ENCODE data around the gene ZG16. TPM values are rescaled to one million over a fixed set of nuclear protein-coding genes. Genes with fewer than 3 reads are reported as not detected.
"Not testable (repeated sequence)": the region's sequence is repeated elsewhere in the genome, so short reads cannot be mapped to it uniquely, and the experiment has no call there.

Gene ZG16
- total RNA-seq, 5 donors from 2014 or later (not counting 1 experiment from before 2014, with no cell fraction given): 0.09 to 0.15 TPM; not detected in 3

DNA sequence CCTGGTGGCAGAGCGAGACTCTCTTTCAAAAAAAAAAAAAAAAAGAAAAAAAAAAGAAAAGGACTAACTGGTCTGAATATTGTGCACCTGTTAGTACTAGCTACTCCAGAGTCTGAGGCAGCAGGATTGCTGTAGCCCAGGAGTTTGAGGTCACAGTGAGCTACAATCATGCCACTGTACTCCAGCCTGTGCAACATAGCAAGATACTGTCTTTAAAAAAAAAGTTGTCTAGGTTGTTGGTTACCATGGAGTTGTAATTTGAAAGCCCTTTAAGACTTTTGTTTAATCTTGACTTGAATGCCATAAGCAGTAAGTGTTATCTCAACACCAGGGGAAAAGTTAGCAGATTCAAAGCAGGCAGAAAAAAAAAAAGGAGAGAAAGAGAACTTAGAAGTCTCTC, 21.4 kb upstream of the ZG16 start:
- Mint-ChIP-seq H3K27ac (peak overlapping the region; percentile 65 to 82), H3K27me3 (no peaks in the 10 kb centered on the region), H3K36me3 (no peaks in the 10 kb centered on the region), H3K9me3 (no peaks in the 10 kb centered on the region), H3K4me3 (peak overlapping the region in 2 of 3 donors; percentile 2 to 30), H3K4me1 (peaks cover 35 to 45% (median 41%) of the 10 kb centered on the region in 3 donors)
- ATAC-seq (replicated peaks in 1 of 4): peak in 3 of 4 experiments; percentile 24 to 91 (median 64)
- Histone ChIP-seq H3K27me3 (replicated peaks in 1 of 2; ENCODE audit: control insufficient read depth in 2 of 2, extremely low read depth in 1 of 2, insufficient read depth in 2 of 2, low read length in 1 of 2) (no peaks in the 10 kb centered on the region), H3K9me3 (no peaks in the 10 kb centered on the region), H3K27ac (ENCODE audit: low read length) (no peak overlapping the region), H3K4me3 (ENCODE audit: control insufficient read depth in 1 of 2, extremely low read depth in 1 of 2, low read length in 1 of 2) (no peak overlapping the region), H3K36me3 (ENCODE audit: control insufficient read depth in 2 of 2, extremely low read depth in 1 of 2, insufficient read depth in 1 of 2, low read length in 1 of 2) (no peaks in the 10 kb centered on the region), H3K4me1 (ENCODE audit: control insufficient read depth in 1 of 2, extremely low read depth in 1 of 2, insufficient read depth in 2 of 2, low read length in 2 of 2) (peaks cover 23 to 47% of the 10 kb centered on the region in 2 experiments)
- POLR2A ChIA-PET: interaction anchor here in 1 of 2 donors (0.6 kb wide), 1 partner anchor 93 kb away, joined by 4 read pairs; no protein-coding TSS in a partner anchor
- WGBS (ENCODE audit: insufficient coverage): no CpG with 5 or more reads among the region's 1 CpG
- CTCF ChIA-PET: interaction anchor here (0.6 to 1.6 kb wide), 4 partner anchors 18 to 76 kb away, joined by 3 to 9 read pairs (median 6); no protein-coding TSS in a partner anchor
- peak in 8 of 35 experiments; percentile 11 to 55 (median 28) for DNase-seq

DNA sequence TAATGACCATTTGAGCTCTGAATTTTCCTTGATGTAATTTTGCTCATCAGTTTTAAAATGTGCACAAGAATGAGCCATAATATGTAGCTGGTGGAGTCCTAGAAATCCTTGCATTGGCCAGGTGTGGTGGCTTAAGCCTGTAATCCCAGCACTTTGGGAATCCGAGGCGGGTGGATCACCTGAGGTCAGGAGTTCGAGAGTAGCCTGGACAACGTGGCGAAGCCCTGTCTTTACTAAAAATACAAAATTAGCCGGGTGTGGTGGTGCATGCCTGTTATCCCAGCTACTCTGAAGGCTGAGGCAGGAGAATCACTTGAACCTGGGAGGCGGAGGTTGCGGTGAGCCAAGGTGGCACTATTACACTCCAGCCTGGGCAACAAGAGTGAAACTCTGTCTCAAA, 21.0 kb upstream of the ZG16 start:
- not testable (repeated sequence) for H3K27me3 ChIP-seq (replicated peaks in 1 of 2; ENCODE audit: control insufficient read depth in 2 of 2, extremely low read depth in 1 of 2, insufficient read depth in 2 of 2, low read length in 1 of 2); H3K36me3 Mint-ChIP-seq; H3K9me3 ChIP-seq; DNase-seq; H3K36me3 ChIP-seq (ENCODE audit: control insufficient read depth in 2 of 2, extremely low read depth in 1 of 2, insufficient read depth in 1 of 2, low read length in 1 of 2); H3K4me3 ChIP-seq (ENCODE audit: control insufficient read depth in 1 of 2, extremely low read depth in 1 of 2, low read length in 1 of 2); H3K27me3 Mint-ChIP-seq; H3K9me3 Mint-ChIP-seq; ATAC-seq (replicated peaks in 1 of 4); H3K27ac ChIP-seq (ENCODE audit: low read length)
- 97% methylated on average over 8 of the region's 8 CpGs for WGBS (ENCODE audit: insufficient coverage)
- peaks cover 23 to 47% of the 10 kb centered on the region in 2 experiments for H3K4me1 ChIP-seq (ENCODE audit: control insufficient read depth in 1 of 2, extremely low read depth in 1 of 2, insufficient read depth in 2 of 2, low read length in 2 of 2)
- peak overlapping the region in 1 of 3 donors; percentile 30 for H3K4me3 Mint-ChIP-seq
- ChIA-PET CTCF (interaction anchor here (0.6 to 1.6 kb wide), 4 partner anchors 18 to 76 kb away, joined by 3 to 9 read pairs (median 6); no protein-coding TSS in a partner anchor), POLR2A (interaction anchor here in 1 of 2 donors (0.6 kb wide), 1 partner anchor 92 kb away, joined by 4 read pairs; no protein-coding TSS in a partner anchor)
- peak overlapping the region; percentile 65 to 82 for H3K27ac Mint-ChIP-seq
- peaks cover 35 to 44% (median 41%) of the 10 kb centered on the region in 3 donors for H3K4me1 Mint-ChIP-seq

DNA sequence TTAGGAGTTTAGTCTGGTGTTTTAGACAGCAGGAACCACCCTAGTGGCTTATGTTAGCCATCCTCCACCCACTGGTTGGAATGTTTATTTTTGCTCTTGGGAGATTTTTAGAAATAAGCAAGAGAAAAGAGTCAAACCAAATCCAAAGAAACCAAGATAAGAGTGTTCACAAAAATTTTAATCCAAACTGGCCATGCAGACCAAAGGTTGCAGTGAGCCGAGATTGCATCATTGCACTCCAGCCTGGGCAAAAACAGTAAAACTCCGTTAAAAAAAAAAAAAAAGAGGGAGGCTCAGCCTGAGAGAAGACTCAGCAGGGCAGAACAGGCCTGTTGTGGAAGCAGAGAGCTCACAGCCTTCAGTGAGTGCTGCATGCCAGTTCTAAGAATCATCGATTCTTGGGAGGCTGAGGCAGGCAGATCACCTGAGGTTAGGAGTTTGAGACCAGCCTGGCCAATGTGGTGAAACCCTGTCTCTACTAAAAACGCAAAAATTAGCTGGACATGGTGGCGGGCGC, 20.0 kb upstream of the ZG16 start:
- H3K4me1 Mint-ChIP-seq: peaks cover 35 to 45% (median 42%) of the 10 kb centered on the region in 3 donors
- 92% methylated on average over 6 of the region's 6 CpGs for WGBS (ENCODE audit: insufficient coverage)

DNA sequence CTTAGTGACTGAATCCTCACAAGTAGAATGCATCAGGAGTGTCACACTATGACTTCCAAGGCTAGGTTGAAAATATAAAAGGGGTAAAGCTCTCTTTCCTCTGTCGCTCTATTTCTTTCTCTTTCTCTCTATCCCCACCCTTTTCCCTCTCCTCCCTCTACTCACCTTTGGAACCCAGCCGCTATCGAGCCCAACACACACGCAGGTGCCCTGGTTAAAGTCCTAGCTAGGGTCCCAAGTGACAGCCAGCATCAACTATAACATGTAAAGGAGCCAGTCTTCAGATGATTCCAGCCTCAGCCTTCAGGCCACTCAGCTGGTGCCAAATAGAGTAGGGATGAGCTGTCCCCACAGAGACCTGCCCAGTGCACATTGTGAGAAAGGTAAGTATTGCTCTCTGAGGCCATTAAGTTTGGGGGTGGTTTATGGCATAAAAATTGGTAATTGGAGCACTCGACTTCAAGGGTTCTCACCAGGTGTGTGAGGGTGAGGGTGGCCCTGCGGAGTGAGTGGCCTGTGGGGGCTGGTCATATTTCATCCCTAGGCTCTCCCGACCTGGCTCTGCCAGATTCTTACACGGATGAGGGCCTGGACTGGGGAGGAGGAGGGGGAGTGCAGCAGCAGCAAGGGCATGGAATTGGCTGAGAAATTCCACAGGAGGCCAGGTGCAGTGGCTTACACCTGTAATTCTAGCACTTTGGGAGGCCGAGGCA, 17.3 kb upstream of the ZG16 start:
- Mint-ChIP-seq H3K4me1 (peaks cover 27 to 45% (median 41%) of the 10 kb centered on the region in 3 donors), H3K9me3 (no peaks in the 10 kb centered on the region), H3K36me3 (no peaks in the 10 kb centered on the region), H3K4me3 (no peak overlapping the region), H3K27me3 (no peaks in the 10 kb centered on the region), H3K27ac (no peak overlapping the region)
- ChIA-PET CTCF (interaction anchor here in 1 of 2 donors (0.6 kb wide), 1 partner anchor 18 kb away, joined by 4 read pairs; no protein-coding TSS in a partner anchor), POLR2A (interaction anchor here (0.5 to 1.2 kb wide), 5 partner anchors 13 to 24 kb away, joined by 3 to 5 read pairs (median 3); partner anchors contain the start of gene ZG16 (in 1 of the 2))
- no peak for DNase-seq
- Histone ChIP-seq H3K4me3 (ENCODE audit: control insufficient read depth in 1 of 2, extremely low read depth in 1 of 2, low read length in 1 of 2) (no peak overlapping the region), H3K4me1 (ENCODE audit: control insufficient read depth in 1 of 2, extremely low read depth in 1 of 2, insufficient read depth in 2 of 2, low read length in 2 of 2) (peaks cover 16 to 32% of the 10 kb centered on the region in 2 experiments), H3K36me3 (ENCODE audit: control insufficient read depth in 2 of 2, extremely low read depth in 1 of 2, insufficient read depth in 1 of 2, low read length in 1 of 2) (no peaks in the 10 kb centered on the region), H3K27ac (ENCODE audit: low read length) (no peak overlapping the region), H3K9me3 (no peaks in the 10 kb centered on the region), H3K27me3 (replicated peaks in 1 of 2; ENCODE audit: control insufficient read depth in 2 of 2, extremely low read depth in 1 of 2, insufficient read depth in 2 of 2, low read length in 1 of 2) (no peaks in the 10 kb centered on the region)
- WGBS (ENCODE audit: insufficient coverage): 89% methylated on average over 4 of the region's 9 CpGs
- ATAC-seq (replicated peaks in 1 of 4): no peak

More for the DNA sequence above, 20.0 kb upstream of the ZG16 start:
- Mint-ChIP-seq H3K4me3 (peak overlapping the region in 1 of 3 donors; percentile 30), H3K9me3 (no peaks in the 10 kb centered on the region), H3K36me3 (no peaks in the 10 kb centered on the region), H3K27me3 (no peaks in the 10 kb centered on the region), H3K27ac (peak overlapping the region; percentile 25 to 61)
- Histone ChIP-seq H3K36me3 (ENCODE audit: control insufficient read depth in 2 of 2, extremely low read depth in 1 of 2, insufficient read depth in 1 of 2, low read length in 1 of 2) (no peaks in the 10 kb centered on the region), H3K4me3 (ENCODE audit: control insufficient read depth in 1 of 2, extremely low read depth in 1 of 2, low read length in 1 of 2) (no peak overlapping the region), H3K9me3 (no peaks in the 10 kb centered on the region), H3K27ac (ENCODE audit: low read length) (no peak overlapping the region), H3K4me1 (ENCODE audit: control insufficient read depth in 1 of 2, extremely low read depth in 1 of 2, insufficient read depth in 2 of 2, low read length in 2 of 2) (peaks cover 23 to 47% of the 10 kb centered on the region in 2 experiments), H3K27me3 (replicated peaks in 1 of 2; ENCODE audit: control insufficient read depth in 2 of 2, extremely low read depth in 1 of 2, insufficient read depth in 2 of 2, low read length in 1 of 2) (no peaks in the 10 kb centered on the region)
- ATAC-seq (replicated peaks in 1 of 4): no peak
- ChIA-PET POLR2A (interaction anchor here in 1 of 2 donors (0.5 to 0.7 kb wide), 2 partner anchors 35 to 69 kb away, joined by 5 read pairs; no protein-coding TSS in a partner anchor), CTCF (interaction anchor here in 1 of 2 donors (1.6 kb wide), 1 partner anchor 27 kb away, joined by 9 read pairs; no protein-coding TSS in a partner anchor)
- no peak for DNase-seq

DNA sequence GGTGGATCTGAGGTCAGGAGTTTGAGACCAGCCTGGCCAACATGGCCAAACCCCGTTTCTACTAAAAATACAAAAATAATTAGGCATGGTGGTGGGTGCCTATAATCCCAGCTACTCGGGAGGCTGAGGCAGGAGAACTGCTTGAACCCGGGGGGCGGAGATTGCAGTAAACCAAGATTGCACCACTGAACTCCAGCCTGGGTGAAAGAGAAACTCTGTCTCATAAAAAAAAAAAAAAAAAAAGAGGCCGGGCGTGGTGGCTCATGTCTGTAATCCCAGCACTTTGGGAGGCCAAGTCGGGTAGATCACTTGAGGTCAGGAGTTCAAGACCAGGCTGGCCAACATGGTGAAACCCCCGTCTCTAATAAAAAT, 16.8 kb upstream of the ZG16 start:
- H3K27me3 Mint-ChIP-seq; H3K36me3 ChIP-seq (ENCODE audit: control insufficient read depth in 2 of 2, extremely low read depth in 1 of 2, insufficient read depth in 1 of 2, low read length in 1 of 2); H3K27ac ChIP-seq (ENCODE audit: low read length); H3K9me3 Mint-ChIP-seq; H3K27ac Mint-ChIP-seq; DNase-seq; H3K36me3 Mint-ChIP-seq; H3K9me3 ChIP-seq; H3K4me3 ChIP-seq (ENCODE audit: control insufficient read depth in 1 of 2, extremely low read depth in 1 of 2, low read length in 1 of 2); H3K4me3 Mint-ChIP-seq; ATAC-seq (replicated peaks in 1 of 4); H3K27me3 ChIP-seq (replicated peaks in 1 of 2; ENCODE audit: control insufficient read depth in 2 of 2, extremely low read depth in 1 of 2, insufficient read depth in 2 of 2, low read length in 1 of 2): not testable (repeated sequence)
- WGBS (ENCODE audit: insufficient coverage): 100% methylated on average over 2 of the region's 8 CpGs
- POLR2A ChIA-PET: interaction anchor here in 1 of 2 donors (0.7 to 1.2 kb wide), 3 partner anchors 15 to 26 kb away, joined by 4 to 5 read pairs (median 4); no protein-coding TSS in a partner anchor
- H3K4me1 Mint-ChIP-seq: peaks cover 27 to 42% (median 39%) of the 10 kb centered on the region in 3 donors
- peaks cover 16 to 27% of the 10 kb centered on the region in 2 experiments for H3K4me1 ChIP-seq (ENCODE audit: control insufficient read depth in 1 of 2, extremely low read depth in 1 of 2, insufficient read depth in 2 of 2, low read length in 2 of 2)
- CTCF ChIA-PET: interaction anchor here (0.6 to 0.7 kb wide), 2 partner anchors 18 to 41 kb away, joined by 4 to 7 read pairs; no protein-coding TSS in a partner anchor

DNA sequence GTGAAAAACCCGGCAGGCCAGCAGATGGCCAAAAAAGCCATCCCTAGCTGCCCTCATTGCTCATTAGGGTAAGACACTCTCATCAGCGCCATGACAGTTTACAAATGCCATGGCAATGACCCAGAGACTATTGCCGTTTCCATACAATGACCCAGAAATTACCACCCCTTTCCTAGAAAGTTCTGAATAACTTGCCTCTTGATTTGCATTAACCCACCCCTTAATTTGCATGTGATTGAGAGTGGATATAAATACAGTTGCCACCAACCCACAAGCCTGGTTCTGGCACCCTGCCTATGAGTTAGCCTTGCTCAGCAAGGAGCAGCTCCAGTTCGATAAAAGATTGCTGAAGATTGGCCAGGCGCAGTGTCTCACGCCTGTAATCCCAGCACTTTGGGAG, 16.2 kb upstream of the ZG16 start:
- DNase-seq (no peak), ATAC-seq (replicated peaks in 1 of 4) (no peak)
- Mint-ChIP-seq H3K36me3 (no peaks in the 10 kb centered on the region), H3K9me3 (no peaks in the 10 kb centered on the region), H3K4me3 (no peak overlapping the region), H3K27ac (no peak overlapping the region), H3K27me3 (no peaks in the 10 kb centered on the region), H3K4me1 (peaks cover 21 to 36% (median 33%) of the 10 kb centered on the region in 3 donors)
- WGBS (ENCODE audit: insufficient coverage): 100% methylated on average over 1 of the region's 6 CpGs
- H3K4me1 ChIP-seq (ENCODE audit: control insufficient read depth in 1 of 2, extremely low read depth in 1 of 2, insufficient read depth in 2 of 2, low read length in 2 of 2): peaks cover 11 to 22% of the 10 kb centered on the region in 2 experiments
- no peak overlapping the region for H3K27ac ChIP-seq (ENCODE audit: low read length)
- no peaks in the 10 kb centered on the region for H3K27me3 ChIP-seq (replicated peaks in 1 of 2; ENCODE audit: control insufficient read depth in 2 of 2, extremely low read depth in 1 of 2, insufficient read depth in 2 of 2, low read length in 1 of 2)
- no peak overlapping the region for H3K4me3 ChIP-seq (ENCODE audit: control insufficient read depth in 1 of 2, extremely low read depth in 1 of 2, low read length in 1 of 2)
- ChIA-PET POLR2A (interaction anchor here in 1 of 2 donors (0.6 to 0.7 kb wide), 2 partner anchors 27 to 41 kb away, joined by 3 to 4 read pairs; no protein-coding TSS in a partner anchor), CTCF (interaction anchor here (0.6 to 0.7 kb wide), 3 partner anchors 33 to 40 kb away, joined by 3 to 10 read pairs (median 7); no protein-coding TSS in a partner anchor)
- H3K36me3 ChIP-seq (ENCODE audit: control insufficient read depth in 2 of 2, extremely low read depth in 1 of 2, insufficient read depth in 1 of 2, low read length in 1 of 2): no peaks in the 10 kb centered on the region
- H3K9me3 ChIP-seq: no peaks in the 10 kb centered on the region
